Measurements from ENCODE around the gene USP2.
A peak's percentile ranks its signal among the peaks of the same experiment; 100 is the strongest.

Gene USP2

GRCh38 chr11:119320240-119320775 is 61.2 kb downstream of the USP2 start:
- Histone ChIP-seq H3K4me3 (ENCODE audit: low read length) (peak overlapping the region; percentile 63), H2AFZ (ENCODE audit: low read length) (peak overlapping the region; percentile 72), H3K4me2 (ENCODE audit: low read depth, low read length) (peak overlapping the region; percentile 92), H3F3A (ENCODE audit: insufficient read depth, low read length) (peaks cover 7% of the 10 kb centered on the region; the same call in 1 of the 2 replicates), H3K27ac (ENCODE audit: low read length) (no peak overlapping the region), H3K36me3 (replicated peaks; ENCODE audit: insufficient read depth, low read length) (no peaks in the 10 kb centered on the region), H3K27me3 (replicated peaks; ENCODE audit: insufficient read depth, low read length) (peaks cover 37% of the 10 kb centered on the region), H3K4me1 (ENCODE audit: low read length) (peaks cover 16% of the 10 kb centered on the region), H3K9ac (ENCODE audit: low read length) (peak overlapping the region; percentile 60), H3K9me2 (replicated peaks; ENCODE audit: insufficient read depth, low read length) (no peaks in the 10 kb centered on the region), H3K9me3 (replicated peaks; ENCODE audit: insufficient read depth, low read length) (no peaks in the 10 kb centered on the region), H4K20me1 (ENCODE audit: insufficient read depth, low read length) (no peaks in the 10 kb centered on the region), H3K79me2 (ENCODE audit: low read length) (no peaks in the 10 kb centered on the region)
- DNase-seq = no peak
- TF ChIP-seq EZH2phosphoT487 (IDR thresholded peaks at IDR 0.05; ENCODE audit: low read length) = no peak
- TF ChIP-seq, protein P1, sequence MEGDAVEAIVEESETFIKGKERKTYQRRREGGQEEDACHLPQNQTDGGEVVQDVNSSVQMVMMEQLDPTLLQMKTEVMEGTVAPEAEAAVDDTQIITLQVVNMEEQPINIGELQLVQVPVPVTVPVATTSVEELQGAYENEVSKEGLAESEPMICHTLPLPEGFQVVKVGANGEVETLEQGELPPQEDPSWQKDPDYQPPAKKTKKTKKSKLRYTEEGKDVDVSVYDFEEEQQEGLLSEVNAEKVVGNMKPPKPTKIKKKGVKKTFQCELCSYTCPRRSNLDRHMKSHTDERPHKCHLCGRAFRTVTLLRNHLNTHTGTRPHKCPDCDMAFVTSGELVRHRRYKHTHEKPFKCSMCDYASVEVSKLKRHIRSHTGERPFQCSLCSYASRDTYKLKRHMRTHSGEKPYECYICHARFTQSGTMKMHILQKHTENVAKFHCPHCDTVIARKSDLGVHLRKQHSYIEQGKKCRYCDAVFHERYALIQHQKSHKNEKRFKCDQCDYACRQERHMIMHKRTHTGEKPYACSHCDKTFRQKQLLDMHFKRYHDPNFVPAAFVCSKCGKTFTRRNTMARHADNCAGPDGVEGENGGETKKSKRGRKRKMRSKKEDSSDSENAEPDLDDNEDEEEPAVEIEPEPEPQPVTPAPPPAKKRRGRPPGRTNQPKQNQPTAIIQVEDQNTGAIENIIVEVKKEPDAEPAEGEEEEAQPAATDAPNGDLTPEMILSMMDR (IDR thresholded peaks at IDR 0.05; ENCODE audit: low read length) = no peak
- no peak for TF ChIP-seq EZH2 (optimal IDR thresholded peaks at IDR 0.05; ENCODE audit: low read depth, low read length)

GRCh38 chr11:119319700-119320239 is 61.7 kb downstream of the USP2 start:
- H3K4me3 ChIP-seq (ENCODE audit: low read length) = no peak overlapping the region
- H3K27ac ChIP-seq (ENCODE audit: low read length) = no peak overlapping the region
- H3K9me2 ChIP-seq (replicated peaks; ENCODE audit: insufficient read depth, low read length) = no peaks in the 10 kb centered on the region
- no peak overlapping the region for H3K4me2 ChIP-seq (ENCODE audit: low read depth, low read length)
- no peak for DNase-seq
- no peaks in the 10 kb centered on the region for H3K9me3 ChIP-seq (replicated peaks; ENCODE audit: insufficient read depth, low read length)
- peaks cover 18% of the 10 kb centered on the region for H3K4me1 ChIP-seq (ENCODE audit: low read length)
- no peak overlapping the region for H2AFZ ChIP-seq (ENCODE audit: low read length)
- H3K36me3 ChIP-seq (replicated peaks; ENCODE audit: insufficient read depth, low read length) = no peaks in the 10 kb centered on the region
- H3F3A ChIP-seq (ENCODE audit: insufficient read depth, low read length) = peaks cover 7% of the 10 kb centered on the region; the same call in 1 of the 2 replicates
- H3K9ac ChIP-seq (ENCODE audit: low read length) = no peak overlapping the region
- peaks cover 37% of the 10 kb centered on the region for H3K27me3 ChIP-seq (replicated peaks; ENCODE audit: insufficient read depth, low read length)
- H3K79me2 ChIP-seq (ENCODE audit: low read length) = no peaks in the 10 kb centered on the region
- TF ChIP-seq, protein P1 (IDR thresholded peaks at IDR 0.05; ENCODE audit: low read length) = no peak
- TF ChIP-seq EZH2 (optimal IDR thresholded peaks at IDR 0.05; ENCODE audit: low read depth, low read length) (no peak), EZH2phosphoT487 (IDR thresholded peaks at IDR 0.05; ENCODE audit: low read length) (no peak)
- no peaks in the 10 kb centered on the region for H4K20me1 ChIP-seq (ENCODE audit: insufficient read depth, low read length)

GRCh38 chr11:119319136-119319699 is 62.3 kb downstream of the USP2 start:
- H3F3A ChIP-seq (ENCODE audit: insufficient read depth, low read length) = peaks cover 7% of the 10 kb centered on the region; the same call in 1 of the 2 replicates
- no peak overlapping the region for H3K27ac ChIP-seq (ENCODE audit: low read length)
- H3K27me3 ChIP-seq (replicated peaks; ENCODE audit: insufficient read depth, low read length) = peaks cover 37% of the 10 kb centered on the region
- H3K4me3 ChIP-seq (ENCODE audit: low read length) = no peak overlapping the region
- H3K9ac ChIP-seq (ENCODE audit: low read length) = no peak overlapping the region
- H3K79me2 ChIP-seq (ENCODE audit: low read length) = no peaks in the 10 kb centered on the region
- no peaks in the 10 kb centered on the region for H3K36me3 ChIP-seq (replicated peaks; ENCODE audit: insufficient read depth, low read length)
- no peak overlapping the region for H2AFZ ChIP-seq (ENCODE audit: low read length)
- H3K9me2 ChIP-seq (replicated peaks; ENCODE audit: insufficient read depth, low read length) = no peaks in the 10 kb centered on the region
- TF ChIP-seq EZH2 (optimal IDR thresholded peaks at IDR 0.05; ENCODE audit: low read depth, low read length) = no peak
- no peak for TF ChIP-seq EZH2phosphoT487 (IDR thresholded peaks at IDR 0.05; ENCODE audit: low read length)
- TF ChIP-seq, protein P1 (IDR thresholded peaks at IDR 0.05; ENCODE audit: low read length) = no peak
- no peak overlapping the region for H3K4me2 ChIP-seq (ENCODE audit: low read depth, low read length)
- H4K20me1 ChIP-seq (ENCODE audit: insufficient read depth, low read length) = no peaks in the 10 kb centered on the region
- H3K4me1 ChIP-seq (ENCODE audit: low read length) = peaks cover 21% of the 10 kb centered on the region
- DNase-seq = no peak
- no peaks in the 10 kb centered on the region for H3K9me3 ChIP-seq (replicated peaks; ENCODE audit: insufficient read depth, low read length)
